ENCODE results near the gene NFXL1. TPM values are rescaled to one million over a fixed set of nuclear protein-coding genes. Genes with fewer than 3 reads are reported as not detected.

The NFXL1 gene
- total RNA-seq, 2 experiments from 2014 or later: 17.9 to 28.4 TPM

GRCh38 chr4:47856713-47857112 lies 57.7 kb downstream of the NFXL1 start:
- no peak overlapping the region for H3K27ac ChIP-seq (ENCODE audit: low read depth, low read length, poor library complexity, severe bottlenecking)
- CTCF ChIA-PET (ENCODE audit: unreplicated experiment): no interaction called here
- intact Hi-C loops (cut with micrococcal nuclease; ENCODE audit: unreplicated experiment): no loop called here

GRCh38 chr4:47855350-47855749 lies 59.0 kb downstream of the NFXL1 start:
- Histone ChIP-seq H3K9me3 (ENCODE audit: low read length) (no peaks in the 10 kb centered on the region), H3K9me2 (ENCODE audit: insufficient read depth, low read length) (no peaks in the 10 kb centered on the region), H3K4me1 (ENCODE audit: insufficient read depth, low read length, poor library complexity, severe bottlenecking) (no peaks in the 10 kb centered on the region), H3K4me3 (ENCODE audit: low read depth, low read length, poor library complexity, severe bottlenecking) (no peak overlapping the region), H3K4me2 (ENCODE audit: low read length) (no peak overlapping the region), H2AFZ (ENCODE audit: low read length) (no peak overlapping the region), H3K79me2 (ENCODE audit: insufficient read depth, low read depth, low read length) (no peaks in the 10 kb centered on the region), H4K20me1 (ENCODE audit: insufficient read depth, low read length) (no peaks in the 10 kb centered on the region), H3K36me3 (ENCODE audit: insufficient read depth, low read length) (peaks cover 38% of the 10 kb centered on the region), H3K27ac (ENCODE audit: low read depth, low read length, poor library complexity, severe bottlenecking) (no peak overlapping the region)
- TF ChIP-seq CTCF (conservative IDR thresholded peaks at IDR 0.05; ENCODE audit: low read length) (no peak), EZH2phosphoT487 (IDR thresholded peaks at IDR 0.05; ENCODE audit: borderline replicate concordance, low read depth, low read length) (no peak)
- CTCF ChIA-PET (ENCODE audit: unreplicated experiment): interaction anchor here (1.1 kb wide), 1 partner anchor 50 kb away, joined by 3 read pairs; no protein-coding TSS in a partner anchor
- DNase-seq (ENCODE audit: low spot score): no peak
- POLR2A ChIA-PET: interaction anchor here (0.5 to 0.6 kb wide), 2 partner anchors 13 to 59 kb away, joined by 3 read pairs; partner anchors contain the start of gene NFXL1
- BruUV-seq (replicated peaks): no TSS peak
- intact Hi-C loops (cut with micrococcal nuclease; ENCODE audit: unreplicated experiment): no loop called here

More at GRCh38 chr4:47856713-47857112, 57.7 kb downstream of the NFXL1 start:
- POLR2A ChIA-PET: interaction anchor here (0.8 to 1.5 kb wide), 2 partner anchors 9 to 15 kb away, joined by 3 read pairs; no protein-coding TSS in a partner anchor
- TF ChIP-seq CTCF (conservative IDR thresholded peaks at IDR 0.05; ENCODE audit: low read length): no peak
- TF ChIP-seq EZH2phosphoT487 (IDR thresholded peaks at IDR 0.05; ENCODE audit: borderline replicate concordance, low read depth, low read length): no peak
- Histone ChIP-seq H3K4me2 (ENCODE audit: low read length) (no peak overlapping the region), H3K4me3 (ENCODE audit: low read depth, low read length, poor library complexity, severe bottlenecking) (no peak overlapping the region), H3K9me2 (ENCODE audit: insufficient read depth, low read length) (no peaks in the 10 kb centered on the region), H3K9me3 (ENCODE audit: low read length) (no peaks in the 10 kb centered on the region), H3K4me1 (ENCODE audit: insufficient read depth, low read length, poor library complexity, severe bottlenecking) (no peaks in the 10 kb centered on the region), H3K79me2 (ENCODE audit: insufficient read depth, low read depth, low read length) (no peaks in the 10 kb centered on the region), H3K36me3 (ENCODE audit: insufficient read depth, low read length) (peaks cover 34% of the 10 kb centered on the region; the same call in 1 of the 2 replicates), H4K20me1 (ENCODE audit: insufficient read depth, low read length) (no peaks in the 10 kb centered on the region), H2AFZ (ENCODE audit: low read length) (no peak overlapping the region)
- no TSS peak for BruUV-seq (replicated peaks)
- DNase-seq (ENCODE audit: low spot score): no peak

- Histone ChIP-seq H2AFZ (ENCODE audit: low read length) (no peak overlapping the region), H3K27ac (ENCODE audit: low read depth, low read length, poor library complexity, severe bottlenecking) (no peak overlapping the region), H4K20me1 (ENCODE audit: insufficient read depth, low read length) (no peaks in the 10 kb centered on the region), H3K4me3 (ENCODE audit: low read depth, low read length, poor library complexity, severe bottlenecking) (no peak overlapping the region), H3K36me3 (ENCODE audit: insufficient read depth, low read length) (peaks cover 49% of the 10 kb centered on the region), H3K4me2 (ENCODE audit: low read length) (no peak overlapping the region), H3K9me2 (ENCODE audit: insufficient read depth, low read length) (no peaks in the 10 kb centered on the region), H3K9me3 (ENCODE audit: low read length) (no peaks in the 10 kb centered on the region), H3K79me2 (ENCODE audit: insufficient read depth, low read depth, low read length) (no peaks in the 10 kb centered on the region), H3K4me1 (ENCODE audit: insufficient read depth, low read length, poor library complexity, severe bottlenecking) (no peaks in the 10 kb centered on the region)
- CTCF ChIA-PET (ENCODE audit: unreplicated experiment): interaction anchor here (0.6 kb wide), 1 partner anchor 12 kb away, joined by 3 read pairs; no protein-coding TSS in a partner anchor
- POLR2A ChIA-PET: interaction anchor here (0.7 to 0.9 kb wide), 2 partner anchors 12 to 37 kb away, joined by 3 read pairs; no protein-coding TSS in a partner anchor
- DNase-seq (ENCODE audit: low spot score): no peak
- BruUV-seq (replicated peaks): no TSS peak
- intact Hi-C loops (cut with micrococcal nuclease; ENCODE audit: unreplicated experiment): no loop called here
- TF ChIP-seq CTCF (conservative IDR thresholded peaks at IDR 0.05; ENCODE audit: low read length): no peak
- no peak for TF ChIP-seq EZH2phosphoT487 (IDR thresholded peaks at IDR 0.05; ENCODE audit: borderline replicate concordance, low read depth, low read length)
These were observed 62.2 kb downstream of the NFXL1 start for GRCh38 chr4:47852136-47852535.
